Stimulated activated CD8-positive, alpha-beta memory T cell treated with anti-CD3 and anti-CD28 coated beads, Interleukin-4, amount 100 ng/mL, for 24 hours (primary cell): ENCODE measurements around the gene ALDOC.

Source experiments
- DNase-seq: peaks from one replicate; pipeline ENCODE4 v3.0.0-alpha.2; 2020; ENCODE audit warnings: low read depth

Gene ALDOC

GRCh38 chr17:28532050-28532960 is 44.4 kb downstream of the ALDOC start:
- DNase-seq = no peak

GRCh38 chr17:28530926-28531325 is 45.8 kb downstream of the ALDOC start:
- DNase-seq = no peak

- DNase-seq = no peak
Observed at GRCh38 chr17:28530250-28530649, 46.4 kb downstream of the ALDOC start.

- no peak for DNase-seq
Observed at GRCh38 chr17:28529013-28529400, 47.7 kb downstream of the ALDOC start.

GRCh38 chr17:28528327-28529012 is 48.2 kb downstream of the ALDOC start:
- DNase-seq = no peak

GRCh38 chr17:28527859-28528258 is 48.8 kb downstream of the ALDOC start:
- no peak for DNase-seq

GRCh38 chr17:28527181-28527681 is 49.5 kb downstream of the ALDOC start:
- DNase-seq = no peak

GRCh38 chr17:28526381-28526780 is 50.3 kb downstream of the ALDOC start:
- no peak for DNase-seq

- no peak for DNase-seq
Observed at GRCh38 chr17:28524476-28525424, 51.9 kb downstream of the ALDOC start.

GRCh38 chr17:28523876-28524275 is 52.8 kb downstream of the ALDOC start:
- DNase-seq = no peak

- no peak for DNase-seq
Observed at GRCh38 chr17:28523186-28523585, 53.5 kb downstream of the ALDOC start.
